ENCODE measurements around the gene GGN. TPM values are rescaled to one million over a fixed set of nuclear protein-coding genes. Genes with fewer than 3 reads are reported as not detected.

The GGN gene
- total and polyA plus RNA-seq, 7 donors = 0.04 to 0.34 (median 0.19) TPM; not detected in 3

GRCh38 chr19:38425222-38425809, 37.5 kb upstream of the GGN start:
- no peak for DNase-seq

GRCh38 chr19:38424272-38424671, 36.4 kb upstream of the GGN start:
- WGBS, 3 donors = 88 to 99% (median 93%) methylated on average over 3 to 5 of the region's 5 CpGs
- intact Hi-C loops (cut with DNase I) = no loop called here
- no peak for DNase-seq

More at GRCh38 chr19:38425222-38425809, 37.5 kb upstream of the GGN start:
- ATAC-seq = peak in 2 of 4 donors; percentile 8 to 12
- Histone ChIP-seq H3K27me3 (ENCODE audit: insufficient read depth in 3 of 3, low read length in 2 of 3) (no peaks in the 10 kb centered on the region), H3K27ac (no peak overlapping the region), H3K4me3 (peak overlapping the region; percentile 36), H3K4me1 (no peaks in the 10 kb centered on the region), H3K9me3 (no peaks in the 10 kb centered on the region), H3K36me3 (ENCODE audit: insufficient read depth in 1 of 2, low read depth in 1 of 2) (no peaks in the 10 kb centered on the region)
- WGBS, 3 donors = 81 to 82% (median 81%) methylated on average over 7 of the region's 7 CpGs
- no peak for TF ChIP-seq CTCF (IDR thresholded peaks at IDR 0.05)
- intact Hi-C loops (cut with DNase I) = no loop called here

GRCh38 chr19:38422438-38422837, 34.6 kb upstream of the GGN start:
- DNase-seq (no peak), ATAC-seq (no peak)
- intact Hi-C loops (cut with DNase I) = no loop called here
- no peak overlapping the region for H3K4me3 ChIP-seq
- TF ChIP-seq CTCF (IDR thresholded peaks at IDR 0.05) = no peak
- H3K36me3 ChIP-seq (ENCODE audit: insufficient read depth in 1 of 2, low read depth in 1 of 2) = no peaks in the 10 kb centered on the region
- 79 to 84% (median 82%) methylated on average over 7 of the region's 7 CpGs for WGBS, 3 donors
- H3K9me3 ChIP-seq = no peaks in the 10 kb centered on the region
- H3K4me1 ChIP-seq = peaks cover 4% of the 10 kb centered on the region
- H3K27ac ChIP-seq = no peak overlapping the region
- H3K27me3 ChIP-seq (ENCODE audit: insufficient read depth in 3 of 3, low read length in 2 of 3) = no peaks in the 10 kb centered on the region

More at GRCh38 chr19:38424272-38424671, 36.4 kb upstream of the GGN start:
- Histone ChIP-seq H3K4me3 (no peak overlapping the region), H3K9me3 (no peaks in the 10 kb centered on the region), H3K36me3 (ENCODE audit: insufficient read depth in 1 of 2, low read depth in 1 of 2) (no peaks in the 10 kb centered on the region), H3K27me3 (ENCODE audit: insufficient read depth in 3 of 3, low read length in 2 of 3) (no peaks in the 10 kb centered on the region), H3K27ac (no peak overlapping the region), H3K4me1 (no peaks in the 10 kb centered on the region)
- TF ChIP-seq CTCF (IDR thresholded peaks at IDR 0.05) = no peak
- no peak for ATAC-seq

- no peak for ATAC-seq
- WGBS, 3 donors = 76 to 83% (median 82%) methylated on average over 14 of the region's 14 CpGs
- no peak for DNase-seq
- intact Hi-C loops (cut with DNase I) = no loop called here
- no peak for TF ChIP-seq CTCF (IDR thresholded peaks at IDR 0.05)
- Histone ChIP-seq H3K9me3 (no peaks in the 10 kb centered on the region), H3K4me1 (peaks cover 4% of the 10 kb centered on the region), H3K4me3 (no peak overlapping the region), H3K27ac (no peak overlapping the region), H3K36me3 (ENCODE audit: insufficient read depth in 1 of 2, low read depth in 1 of 2) (no peaks in the 10 kb centered on the region), H3K27me3 (ENCODE audit: insufficient read depth in 3 of 3, low read length in 2 of 3) (no peaks in the 10 kb centered on the region)
Observed at GRCh38 chr19:38421856-38422255, 34.0 kb upstream of the GGN start.

GRCh38 chr19:38420935-38421334, 33.1 kb upstream of the GGN start:
- intact Hi-C loops (cut with DNase I) = no loop called here

More at GRCh38 chr19:38420935-38421334, 33.1 kb upstream of the GGN start:
- H3K27me3 ChIP-seq (ENCODE audit: insufficient read depth in 3 of 3, low read length in 2 of 3) = no peaks in the 10 kb centered on the region
- no peak overlapping the region for H3K27ac ChIP-seq
- H3K9me3 ChIP-seq = no peaks in the 10 kb centered on the region
- H3K36me3 ChIP-seq (ENCODE audit: insufficient read depth in 1 of 2, low read depth in 1 of 2) = no peaks in the 10 kb centered on the region
- TF ChIP-seq CTCF (IDR thresholded peaks at IDR 0.05) = no peak
- 69 to 74% (median 73%) methylated on average over 9 of the region's 9 CpGs for WGBS, 3 donors
- DNase-seq (no peak), ATAC-seq (no peak)
- no peak overlapping the region for H3K4me3 ChIP-seq
- H3K4me1 ChIP-seq = peaks cover 4% of the 10 kb centered on the region

All from psoas muscle (tissue), 8 donors.